GM21723 (cell line): ENCODE data around the gene UBE2B.
A peak's percentile ranks its signal among the peaks of the same experiment; 100 is the strongest.
"Not testable (repeated sequence)": the region's sequence is repeated elsewhere in the genome, so short reads cannot be mapped to it uniquely, and the experiment has no call there.

Source experiments
- ATAC-seq: cut with Tn5 transposase; IDR thresholded peaks from one replicate; pipeline ENCODE4 v1.9.1; 2021; ENCODE audit warnings: mild to moderate bottlenecking, moderate library complexity; ENCODE audit not compliant: unreplicated experiment

The UBE2B gene

DNA sequence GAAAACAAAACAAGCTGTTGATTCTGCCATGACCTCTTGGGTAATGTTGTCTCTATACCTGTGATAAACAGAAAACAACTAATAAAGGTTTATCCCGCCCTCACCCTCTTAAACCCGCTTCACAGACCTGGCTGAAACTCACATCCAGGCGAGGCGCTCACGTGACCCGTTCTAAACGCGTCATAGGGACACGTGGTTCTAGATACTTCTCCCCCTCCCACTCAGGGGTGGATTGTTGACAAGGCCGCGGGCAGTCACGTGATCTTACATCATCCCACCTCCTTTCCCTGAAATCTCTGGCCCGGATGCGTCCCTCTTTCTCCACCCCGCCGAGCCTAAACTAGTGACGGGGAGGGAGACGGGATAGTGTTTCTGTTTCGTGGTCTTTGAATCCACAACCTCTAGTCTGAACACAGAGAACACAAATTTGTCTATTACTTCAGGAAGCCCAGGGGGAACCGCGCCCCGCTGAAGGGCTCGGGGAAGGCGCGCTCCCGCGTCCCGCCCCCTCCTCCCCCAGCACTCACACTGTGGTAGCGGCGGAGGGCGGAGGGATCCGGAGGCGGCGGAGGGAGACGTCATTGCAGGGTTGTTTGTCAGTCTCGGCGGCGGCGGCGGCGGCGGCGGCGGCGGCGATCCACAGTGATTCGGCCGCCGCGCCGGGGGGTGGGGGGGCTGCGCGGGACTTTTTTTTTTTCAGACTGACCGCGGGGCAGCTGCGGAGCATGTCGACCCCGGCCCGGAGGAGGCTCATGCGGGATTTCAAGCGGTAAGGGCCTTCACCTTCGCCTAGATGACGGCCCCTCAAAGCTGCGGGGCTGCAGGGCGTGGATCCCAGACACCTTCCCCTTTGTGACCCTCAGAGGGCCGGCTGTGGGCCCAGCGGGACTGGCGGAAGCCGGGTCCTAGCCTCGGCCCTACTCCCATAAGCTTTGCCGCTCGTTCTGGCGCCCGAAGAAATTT, at the start of gene UBE2B:
UBE2B (plus strand) TSS at position 699 of the 963 bp plus-strand sequence; CDS start at position 726, 27 bp downstream.
- ATAC-seq, result peak; percentile 73

GRCh38 chr5:134327327-134327726, 44.0 kb upstream of the UBE2B start:
- no peak for ATAC-seq

GRCh38 chr5:134328619-134329018, 42.8 kb upstream of the UBE2B start:
- no peak for ATAC-seq

DNA sequence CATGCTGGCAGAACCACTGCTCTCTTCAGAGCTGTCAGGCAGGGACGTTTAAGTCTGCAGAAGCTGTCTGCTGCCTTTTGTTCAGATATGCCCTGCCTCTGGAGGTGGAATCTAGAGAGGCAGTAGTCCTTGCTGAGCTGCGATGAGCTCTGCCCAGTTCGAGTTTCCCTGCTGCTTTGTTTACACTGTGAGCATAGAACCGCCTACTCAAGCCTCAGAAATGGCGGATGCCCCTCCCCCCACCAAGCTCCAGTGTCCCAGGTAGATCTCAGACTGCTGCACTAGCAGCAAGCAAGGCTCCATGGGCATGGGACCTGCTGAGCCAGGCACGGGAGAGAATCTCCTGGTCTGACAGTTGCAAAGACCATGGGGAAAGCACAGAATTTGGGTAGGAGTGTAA, 34.5 kb upstream of the UBE2B start:
- ATAC-seq, result not testable (repeated sequence)

DNA sequence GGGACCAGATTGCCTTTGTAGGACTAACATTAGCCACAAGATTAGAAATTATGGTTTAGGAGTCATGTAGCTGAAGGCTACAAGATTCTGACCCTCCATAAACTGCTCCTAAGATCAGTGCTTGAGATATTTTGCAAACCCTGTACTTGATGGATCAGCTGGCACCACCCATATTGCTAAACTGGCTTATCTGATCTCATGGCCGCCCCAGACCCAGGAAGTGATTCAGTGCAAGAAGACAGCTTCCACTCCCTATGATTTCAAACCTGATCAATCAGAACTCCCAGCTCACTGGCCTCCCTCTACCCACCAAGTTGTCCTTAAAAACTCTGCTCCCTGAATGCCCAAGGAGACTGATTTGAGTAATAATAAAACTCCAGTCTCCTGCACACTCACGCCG, 27.9 kb upstream of the UBE2B start:
- not testable (repeated sequence) for ATAC-seq

GRCh38 chr5:134345476-134345875, 25.9 kb upstream of the UBE2B start:
- not testable (repeated sequence) for ATAC-seq

- ATAC-seq, result no peak
Measured at GRCh38 chr5:134345996-134346395, 25.4 kb upstream of the UBE2B start.

DNA sequence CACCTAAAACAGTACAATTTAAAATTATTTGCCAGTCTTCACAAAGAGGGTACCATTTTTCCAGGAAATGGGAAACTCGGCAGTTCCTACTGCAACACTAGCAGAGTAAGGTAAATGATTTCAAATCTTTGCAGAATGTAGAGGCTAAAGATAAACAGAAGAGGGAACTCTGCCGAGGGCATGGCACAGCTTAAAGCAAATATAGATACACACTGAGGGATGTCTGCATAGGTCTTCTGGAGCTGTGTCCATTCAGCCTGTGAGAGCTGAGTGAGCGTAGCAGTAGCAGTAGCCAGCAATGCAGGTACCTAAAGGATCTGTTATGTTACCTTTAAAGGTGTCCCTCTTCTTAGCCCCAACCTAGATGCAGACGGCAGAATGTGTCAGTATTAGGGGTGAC, 21.9 kb upstream of the UBE2B start:
- ATAC-seq, result no peak

DNA sequence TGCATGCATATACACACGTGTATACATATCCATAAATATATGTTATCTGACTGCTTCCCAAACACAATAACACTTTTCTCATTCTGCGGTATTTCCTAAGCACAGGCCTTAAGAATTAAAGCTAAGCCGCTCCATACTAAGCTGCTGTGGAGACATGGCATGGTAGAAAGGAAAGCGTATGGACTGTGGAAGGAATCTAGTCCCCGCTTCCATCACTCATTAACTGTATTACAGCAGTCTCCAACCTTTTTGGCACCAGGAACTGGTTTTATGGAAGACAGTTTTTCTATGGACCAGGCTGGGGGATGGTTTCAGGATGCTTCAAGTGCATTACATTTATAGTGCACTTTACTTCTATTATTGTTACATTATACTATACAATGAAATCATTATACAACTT, 15.7 kb upstream of the UBE2B start:
- ATAC-seq, result no peak

DNA sequence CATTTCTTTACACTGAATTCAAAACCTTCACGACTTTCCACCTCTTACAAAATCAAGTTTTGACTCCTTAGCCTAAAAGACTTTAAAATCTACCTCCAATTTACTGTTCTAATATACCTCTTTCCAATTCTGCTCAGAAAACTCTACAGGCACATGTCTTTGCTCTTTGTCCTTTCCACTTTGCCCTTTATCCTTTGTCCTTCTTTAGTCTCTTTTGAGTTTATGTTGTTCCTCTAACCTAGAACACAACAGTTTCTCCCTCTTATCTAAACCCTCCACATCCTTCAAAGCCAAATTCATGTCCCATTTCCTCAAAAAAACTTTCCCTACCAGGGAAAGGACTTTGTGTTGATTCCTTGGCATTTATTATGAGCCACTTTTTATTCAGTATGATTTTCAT, 5.8 kb upstream of the UBE2B start:
- no peak for ATAC-seq

DNA sequence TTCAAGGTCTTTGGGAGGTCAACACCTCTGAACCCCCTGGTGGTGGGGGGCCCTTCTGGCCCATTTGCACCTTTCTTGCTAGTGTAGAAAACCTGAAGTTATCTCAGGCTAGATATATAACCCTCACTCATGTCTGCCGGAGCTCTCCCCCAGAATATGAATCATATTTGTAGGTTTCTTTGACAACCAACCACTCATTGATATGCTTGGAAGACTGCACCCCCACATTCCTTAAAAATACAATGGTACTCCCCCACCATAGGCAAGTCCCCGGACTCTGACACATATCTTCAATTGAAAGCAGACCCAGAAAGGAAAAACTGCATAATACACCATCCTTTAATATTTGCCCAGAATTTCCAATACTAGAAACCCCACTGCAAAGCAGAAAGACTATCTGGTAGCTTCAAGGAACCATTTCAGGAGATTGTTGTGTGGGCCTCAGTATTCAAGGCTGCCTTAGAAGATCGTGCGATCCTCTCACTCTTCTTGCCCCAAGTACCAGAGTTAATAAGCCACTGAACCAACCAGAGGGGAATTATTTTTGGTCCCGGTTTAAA, 978 bp upstream of the UBE2B start:
- ATAC-seq, result peak; percentile 7

- peak; percentile 5 for ATAC-seq
Measured at GRCh38 chr5:134371834-134372340, 518 bp downstream of the UBE2B start.

- ATAC-seq, result not testable (repeated sequence)
Measured at GRCh38 chr5:134373633-134374032, 2.3 kb downstream of the UBE2B start.

DNA sequence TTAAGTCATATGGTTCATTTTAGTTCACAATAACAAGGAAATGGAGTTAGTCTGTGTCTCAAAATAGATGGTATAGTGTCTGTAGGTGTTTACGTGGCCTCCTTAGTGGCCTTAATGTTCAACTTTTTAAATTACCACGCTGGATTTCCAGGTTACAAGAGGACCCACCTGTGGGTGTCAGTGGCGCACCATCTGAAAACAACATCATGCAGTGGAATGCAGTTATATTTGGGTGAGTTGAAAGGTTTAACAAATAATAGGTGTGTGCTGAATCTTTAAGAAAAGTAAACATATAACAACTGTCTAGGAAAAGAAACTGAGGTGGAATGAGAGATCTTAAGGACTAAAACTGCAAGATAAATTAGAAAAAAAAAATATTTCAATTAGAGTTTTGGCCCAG, 2.9 kb downstream of the UBE2B start:
- ATAC-seq, result no peak

GRCh38 chr5:134380346-134380745, 9.0 kb downstream of the UBE2B start:
- ATAC-seq, result no peak

DNA sequence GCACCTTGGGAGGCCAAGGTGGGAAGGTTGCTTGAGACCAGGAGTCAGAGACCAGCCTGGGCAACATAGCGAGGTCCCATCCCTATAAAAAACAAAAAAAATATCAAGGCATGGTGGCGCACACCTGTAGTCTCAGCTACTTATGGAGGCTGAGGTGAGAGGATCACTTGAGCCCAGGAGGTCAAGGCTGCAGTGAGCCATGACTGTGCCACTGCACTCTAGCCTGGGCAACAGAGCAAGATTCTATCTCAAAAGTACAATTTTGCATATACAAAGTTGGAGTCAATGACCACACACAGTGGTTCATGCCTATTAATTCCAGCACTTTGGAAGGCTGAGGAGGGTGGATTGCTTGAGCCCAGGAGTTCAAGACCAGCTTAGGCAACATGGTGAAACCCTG, 10.8 kb downstream of the UBE2B start:
- not testable (repeated sequence) for ATAC-seq

DNA sequence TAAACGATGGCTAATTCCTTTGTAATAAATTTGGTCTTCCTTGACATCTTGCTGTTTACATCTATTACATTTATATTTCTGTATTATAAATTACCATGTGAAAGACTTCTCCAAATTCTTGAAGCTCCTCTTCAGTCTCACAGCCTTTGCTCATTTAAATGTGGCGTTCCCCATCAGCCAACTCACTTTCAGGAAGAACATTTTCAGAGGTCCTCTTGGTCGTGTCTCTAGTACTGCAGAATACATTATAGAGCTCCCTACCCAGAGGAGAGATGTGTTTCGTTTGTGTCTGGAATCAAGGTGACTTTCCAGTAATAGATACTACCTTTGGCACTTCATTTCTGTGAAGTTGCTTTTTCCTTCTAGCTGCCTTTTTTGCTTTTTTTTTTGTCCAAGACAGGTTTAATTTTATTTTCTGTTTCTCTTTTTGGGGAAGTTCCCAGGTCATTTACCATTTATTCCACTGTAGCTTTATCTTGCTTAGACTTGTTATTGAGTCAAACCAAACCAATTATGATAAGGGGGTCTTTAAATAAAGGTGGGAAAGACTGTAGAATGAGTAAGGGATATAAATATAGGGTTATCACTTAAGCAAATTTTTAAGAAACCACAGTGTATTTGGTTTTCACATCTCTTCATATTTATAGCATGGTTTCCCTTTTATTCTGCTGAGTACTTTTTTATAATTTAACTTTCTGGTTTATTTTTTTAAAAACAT, 12.8 kb downstream of the UBE2B start:
- ATAC-seq, result no peak

DNA sequence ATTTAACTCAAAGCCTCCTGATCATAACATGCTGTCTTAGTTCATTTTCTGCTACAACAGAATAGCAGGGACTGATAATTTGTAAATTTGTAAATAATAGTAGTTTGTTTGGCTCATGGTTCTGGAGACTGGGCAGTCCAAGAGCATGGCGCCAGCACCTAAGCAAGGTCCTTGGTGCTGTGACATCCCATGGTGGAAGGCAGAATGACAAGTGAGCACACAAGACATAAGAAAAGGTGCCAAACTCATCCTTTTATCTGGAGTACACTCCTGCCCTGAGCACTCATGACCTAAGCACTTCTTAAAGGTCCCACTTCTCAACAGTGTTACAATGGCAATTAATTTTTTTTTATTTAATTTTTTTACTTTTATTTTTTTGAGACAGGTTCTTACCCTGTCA, 16.1 kb downstream of the UBE2B start:
- no peak for ATAC-seq

- no peak for ATAC-seq
Measured at GRCh38 chr5:134392301-134392700, 20.9 kb downstream of the UBE2B start.

GRCh38 chr5:134394932-134395331, 23.6 kb downstream of the UBE2B start:
- ATAC-seq, result no peak

- no peak for ATAC-seq
Measured at GRCh38 chr5:134396274-134396673, 24.9 kb downstream of the UBE2B start.
